OCI-LY1 (cell line): ENCODE results near the gene CCDC71.

ENCODE experiments used
- H2AFZ ChIP-seq: fragments of 200-600 bp; sonication (generic), shearing (Covaris generic); 2 replicates; pipeline ENCODE4 v1.6.0; 2014; ENCODE audit warnings: antibody characterized with exemption, mild to moderate bottlenecking, low read length
- H3F3A ChIP-seq: fragments of 200-600 bp; sonication (generic), shearing (Covaris generic); 2 replicates; pipeline ENCODE4 v1.6.0; 2014; ENCODE audit warnings: mild to moderate bottlenecking, antibody characterized with exemption, low read length, moderate library complexity; ENCODE audit not compliant: insufficient read depth
- H3K27ac ChIP-seq: fragments of 200-600 bp; sonication (generic); 2 replicates; pipeline ENCODE4 v1.5.1; 2014; ENCODE audit warnings: low read length, mixed run types, mild to moderate bottlenecking, low read depth; ENCODE audit not compliant: poor library complexity, severe bottlenecking
- H3K27me3 ChIP-seq: fragments of 200-600 bp; sonication (generic); 2 replicates; pipeline ENCODE4 v1.6.0; 2014; ENCODE audit warnings: antibody characterized with exemption, mild to moderate bottlenecking, low read length, moderate library complexity; ENCODE audit not compliant: insufficient read depth
- H3K36me3 ChIP-seq: fragments of 200-600 bp; sonication (generic); 2 replicates; pipeline ENCODE4 v1.6.1; 2014; ENCODE audit warnings: mild to moderate bottlenecking, antibody characterized with exemption, low read length, moderate library complexity, mixed read lengths; ENCODE audit not compliant: insufficient read depth
- H3K4me1 ChIP-seq: fragments of 200-600 bp; sonication (generic); 2 replicates; pipeline ENCODE4 v1.5.1; 2014; ENCODE audit warnings: mild to moderate bottlenecking, low read length, moderate library complexity; ENCODE audit not compliant: insufficient read depth, severe bottlenecking
- H3K4me2 ChIP-seq: fragments of 200-600 bp; sonication (generic), shearing (Covaris generic); 2 replicates; pipeline ENCODE4 v1.6.1; 2014; ENCODE audit warnings: low read length
- H3K4me3 ChIP-seq: fragments of 200-600 bp; sonication (generic); 2 replicates; pipeline ENCODE4 v1.5.1; 2014; ENCODE audit warnings: low read length, low read depth, mild to moderate bottlenecking, mixed read lengths; ENCODE audit not compliant: poor library complexity, severe bottlenecking
- H3K79me2 ChIP-seq: fragments of 200-600 bp; shearing (Covaris generic); 2 replicates; pipeline ENCODE4 v1.6.1; 2016; ENCODE audit warnings: mixed run types, low read length, mixed read lengths; ENCODE audit not compliant: insufficient read depth
- H3K9ac ChIP-seq: fragments of 200-600 bp; sonication (generic), shearing (Covaris generic); 2 replicates; pipeline ENCODE4 v1.6.1; 2014; ENCODE audit warnings: mild to moderate bottlenecking, low read length, mixed read lengths
- H3K9me2 ChIP-seq: fragments of 200-600 bp; sonication (generic), shearing (Covaris generic); 2 replicates; pipeline ENCODE4 v1.6.1; 2014; ENCODE audit warnings: low read depth, mild to moderate bottlenecking, low read length, mixed read lengths
- H3K9me3 ChIP-seq: fragments of 200-600 bp; shearing (Covaris generic); 2 replicates; pipeline ENCODE4 v1.6.1; 2014; ENCODE audit warnings: low read length, mixed read lengths
- H4K20me1 ChIP-seq: fragments of 200-600 bp; sonication (generic), shearing (Covaris generic); 2 replicates; pipeline ENCODE4 v1.6.0; 2016; ENCODE audit warnings: mild to moderate bottlenecking, low read length; ENCODE audit not compliant: insufficient read depth
- CTCF ChIP-seq: fragments of 200-600 bp; sonication (generic), shearing (Covaris generic); IDR thresholded peaks from 2 replicates; pipeline ENCODE4 v1.5.1; 2017; ENCODE audit warnings: mild to moderate bottlenecking, antibody characterized with exemption, low read length, moderate library complexity, mixed read lengths
- EZH2 ChIP-seq: fragments of 200-600 bp; sonication (generic), shearing (Covaris generic); IDR thresholded peaks from 2 replicates; pipeline ENCODE4 v1.8.0; 2017; ENCODE audit warnings: borderline replicate concordance, mixed run types, mild to moderate bottlenecking, antibody characterized with exemption, low read length, moderate library complexity, mixed read lengths

Gene CCDC71

DNA sequence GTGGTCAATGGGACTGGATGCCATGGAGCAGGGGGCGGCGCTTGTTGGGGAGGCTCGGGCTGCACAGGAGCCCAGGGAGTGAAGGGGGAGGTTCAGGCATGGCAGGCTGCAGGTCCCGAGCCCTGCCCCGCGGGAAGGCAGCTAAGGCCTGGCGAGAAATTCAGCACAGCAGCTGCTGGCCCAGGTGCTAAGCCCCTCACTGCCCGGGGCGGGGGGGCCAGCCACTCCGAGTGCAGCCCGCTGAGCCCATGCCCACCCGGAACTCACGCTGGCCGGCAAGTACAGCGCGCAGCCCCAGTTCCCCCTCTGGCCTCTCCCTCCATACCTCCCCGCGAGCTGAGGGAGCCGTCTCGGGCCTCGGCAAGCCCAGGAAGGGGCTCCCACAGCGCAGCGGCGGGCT lies 16.6 kb upstream of the CCDC71 start:
- H2AFZ ChIP-seq = no peak overlapping the region
- no peak overlapping the region for H3K4me2 ChIP-seq
- H3K4me3 ChIP-seq = no peak overlapping the region
- no peak overlapping the region for H3K9ac ChIP-seq
- no peaks in the 10 kb centered on the region for H3K79me2 ChIP-seq
- no peaks in the 10 kb centered on the region for H3K9me2 ChIP-seq
- H3K9me3 ChIP-seq = no peaks in the 10 kb centered on the region
- no peaks in the 10 kb centered on the region; the same call in 1 of the 2 replicates for H3K27me3 ChIP-seq
- H4K20me1 ChIP-seq = no peaks in the 10 kb centered on the region
- H3K27ac ChIP-seq = no peak overlapping the region
- H3F3A ChIP-seq = no peaks in the 10 kb centered on the region
- TF ChIP-seq CTCF = no peak
- no peak for TF ChIP-seq EZH2
- no peaks in the 10 kb centered on the region for H3K36me3 ChIP-seq
- H3K4me1 ChIP-seq = no peaks in the 10 kb centered on the region

DNA sequence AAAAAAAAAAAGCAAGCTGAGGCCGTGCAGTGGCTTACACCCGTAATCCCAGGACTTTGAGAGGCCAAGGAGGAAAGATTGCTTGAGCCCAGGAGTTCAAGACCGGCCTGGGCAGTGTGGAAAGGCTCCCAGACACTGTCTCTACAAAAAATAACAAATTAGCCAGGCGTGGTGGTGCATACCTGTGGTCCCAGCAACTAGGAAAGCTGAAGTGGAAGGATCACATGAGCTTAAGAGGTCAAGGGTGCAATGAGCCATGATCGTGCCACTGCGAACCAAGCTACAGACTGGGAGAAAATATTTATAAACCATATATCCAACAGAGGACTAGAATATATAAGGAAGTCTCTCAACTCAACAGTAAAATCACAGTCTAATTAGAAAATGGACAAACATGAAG lies 15.2 kb upstream of the CCDC71 start:
- no peak overlapping the region for H2AFZ ChIP-seq
- H4K20me1 ChIP-seq = no peaks in the 10 kb centered on the region
- H3K9me3 ChIP-seq = no peaks in the 10 kb centered on the region
- H3K36me3 ChIP-seq = no peaks in the 10 kb centered on the region
- no peaks in the 10 kb centered on the region for H3K4me1 ChIP-seq
- H3K4me2 ChIP-seq = no peak overlapping the region
- no peaks in the 10 kb centered on the region; the same call in 1 of the 2 replicates for H3K27me3 ChIP-seq
- no peak overlapping the region for H3K9ac ChIP-seq
- H3K4me3 ChIP-seq = no peak overlapping the region
- no peak overlapping the region for H3K27ac ChIP-seq
- no peaks in the 10 kb centered on the region for H3F3A ChIP-seq
- H3K9me2 ChIP-seq = no peaks in the 10 kb centered on the region
- H3K79me2 ChIP-seq = no peaks in the 10 kb centered on the region
- TF ChIP-seq CTCF (no peak), EZH2 (no peak)

- no peak overlapping the region for H3K4me3 ChIP-seq
- H4K20me1 ChIP-seq = no peaks in the 10 kb centered on the region
- no peaks in the 10 kb centered on the region; the same call in 1 of the 2 replicates for H3K27me3 ChIP-seq
- no peaks in the 10 kb centered on the region for H3K9me2 ChIP-seq
- no peak overlapping the region for H3K27ac ChIP-seq
- H3K4me2 ChIP-seq = no peak overlapping the region
- no peak for TF ChIP-seq EZH2
- no peak for TF ChIP-seq CTCF
- no peak overlapping the region for H2AFZ ChIP-seq
- no peaks in the 10 kb centered on the region for H3F3A ChIP-seq
- H3K36me3 ChIP-seq = no peaks in the 10 kb centered on the region
- no peak overlapping the region for H3K9ac ChIP-seq
- H3K79me2 ChIP-seq = no peaks in the 10 kb centered on the region
- no peaks in the 10 kb centered on the region for H3K4me1 ChIP-seq
- H3K9me3 ChIP-seq = no peaks in the 10 kb centered on the region
These were observed 14.0 kb upstream of the CCDC71 start for GRCh38 chr3:49180116-49180515.
